Measurements from ENCODE around the gene SCN4A.

GRCh38 chr17:63975541-63976092 lies 2.9 kb upstream of the SCN4A start:
- TF ChIP-seq, protein P1, sequence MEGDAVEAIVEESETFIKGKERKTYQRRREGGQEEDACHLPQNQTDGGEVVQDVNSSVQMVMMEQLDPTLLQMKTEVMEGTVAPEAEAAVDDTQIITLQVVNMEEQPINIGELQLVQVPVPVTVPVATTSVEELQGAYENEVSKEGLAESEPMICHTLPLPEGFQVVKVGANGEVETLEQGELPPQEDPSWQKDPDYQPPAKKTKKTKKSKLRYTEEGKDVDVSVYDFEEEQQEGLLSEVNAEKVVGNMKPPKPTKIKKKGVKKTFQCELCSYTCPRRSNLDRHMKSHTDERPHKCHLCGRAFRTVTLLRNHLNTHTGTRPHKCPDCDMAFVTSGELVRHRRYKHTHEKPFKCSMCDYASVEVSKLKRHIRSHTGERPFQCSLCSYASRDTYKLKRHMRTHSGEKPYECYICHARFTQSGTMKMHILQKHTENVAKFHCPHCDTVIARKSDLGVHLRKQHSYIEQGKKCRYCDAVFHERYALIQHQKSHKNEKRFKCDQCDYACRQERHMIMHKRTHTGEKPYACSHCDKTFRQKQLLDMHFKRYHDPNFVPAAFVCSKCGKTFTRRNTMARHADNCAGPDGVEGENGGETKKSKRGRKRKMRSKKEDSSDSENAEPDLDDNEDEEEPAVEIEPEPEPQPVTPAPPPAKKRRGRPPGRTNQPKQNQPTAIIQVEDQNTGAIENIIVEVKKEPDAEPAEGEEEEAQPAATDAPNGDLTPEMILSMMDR (IDR thresholded peaks at IDR 0.05) = no peak
- TF ChIP-seq POLR2A (IDR thresholded peaks at IDR 0.05) (no peak), POLR2AphosphoS5 (IDR thresholded peaks at IDR 0.05) (no peak)

All from breast epithelium (tissue), 3 donors.